HL-60/S4 treated with retinoic acid at 250 ng/mL for 4 days and 3 days (cell line): ENCODE data around the gene PYGB.
"Not testable (repeated sequence)": the region's sequence is repeated elsewhere in the genome, so short reads cannot be mapped to it uniquely, and the experiment has no call there.

Source experiments
- in situ Hi-C: fragments of 300-500 bp; cut with MboI; formaldehyde crosslinking; loops from 2 replicates; pipeline ENCODE4 v1.7.0; 2022; ENCODE audit warnings: low sequenced_read_pairs

Gene PYGB

GRCh38 chr20:25309395-25310267 is 61.7 kb downstream of the PYGB start:
- in situ Hi-C loops, result loop anchor here (10.0 kb wide), 1 partner anchor 85 kb away; the partner anchor contains the start of gene ABHD12

GRCh38 chr20:25310268-25310920 is 62.5 kb downstream of the PYGB start:
- in situ Hi-C loops, result no loop called here

DNA sequence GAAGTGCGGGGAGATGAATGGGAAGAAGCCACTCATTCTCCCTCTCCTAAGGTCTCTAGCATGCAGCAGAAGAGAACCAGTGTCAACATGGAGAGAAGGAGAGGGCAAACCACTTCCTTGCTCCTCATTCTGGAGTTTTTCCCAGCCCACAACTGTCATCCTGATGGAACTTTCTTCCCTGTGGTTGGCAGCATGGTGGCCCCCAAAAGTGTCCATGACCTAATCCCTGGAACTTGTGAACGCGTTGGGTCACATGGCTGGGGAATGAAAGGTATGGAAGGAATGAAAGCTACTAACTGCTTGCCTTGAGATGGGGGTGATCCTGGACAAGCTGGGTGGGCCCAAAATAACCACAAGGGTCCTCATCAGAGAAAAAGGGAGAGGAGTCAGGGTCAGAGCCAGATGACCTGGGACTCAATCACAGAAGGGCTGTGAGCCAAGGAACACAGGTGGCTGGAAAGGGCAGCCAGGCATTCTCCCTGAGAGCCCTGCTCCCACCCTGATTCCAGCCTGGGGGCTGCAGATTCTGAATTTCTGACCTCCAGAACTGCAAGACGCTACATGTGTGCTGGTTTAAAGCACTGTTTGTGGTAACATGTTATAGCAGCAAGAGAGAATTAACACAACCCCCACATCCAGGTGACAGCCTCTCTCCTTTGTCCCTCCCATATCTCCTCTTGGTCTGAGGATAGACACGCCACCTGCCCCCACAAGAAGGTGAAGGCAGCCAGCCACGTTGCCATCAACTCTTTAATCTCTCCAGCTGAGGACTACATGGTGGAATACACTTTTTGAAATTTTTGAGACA is 63.2 kb downstream of the PYGB start:
- in situ Hi-C loops, result no loop called here

GRCh38 chr20:25312716-25313115 is 64.8 kb downstream of the PYGB start:
- in situ Hi-C loops, result not testable (repeated sequence)

DNA sequence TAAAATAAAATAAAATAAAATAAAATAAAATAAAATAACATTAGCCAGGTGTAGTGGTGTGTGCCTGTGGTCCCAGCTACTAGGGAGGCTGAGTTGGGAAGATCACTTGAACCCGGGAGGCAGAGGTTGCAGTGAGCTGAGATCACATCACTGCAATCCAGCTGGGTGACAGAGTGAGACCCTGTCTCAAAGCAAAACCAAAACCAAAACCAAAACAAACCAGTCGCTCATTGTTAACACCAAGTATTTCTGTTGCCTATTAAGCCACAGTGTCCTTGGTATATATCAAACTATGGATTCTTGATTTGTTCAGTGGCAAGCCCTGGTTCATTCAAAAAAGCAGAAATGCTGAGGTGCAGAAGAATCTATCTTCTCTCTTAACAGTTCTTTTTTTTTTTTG is 65.7 kb downstream of the PYGB start:
- in situ Hi-C loops, result no loop called here

DNA sequence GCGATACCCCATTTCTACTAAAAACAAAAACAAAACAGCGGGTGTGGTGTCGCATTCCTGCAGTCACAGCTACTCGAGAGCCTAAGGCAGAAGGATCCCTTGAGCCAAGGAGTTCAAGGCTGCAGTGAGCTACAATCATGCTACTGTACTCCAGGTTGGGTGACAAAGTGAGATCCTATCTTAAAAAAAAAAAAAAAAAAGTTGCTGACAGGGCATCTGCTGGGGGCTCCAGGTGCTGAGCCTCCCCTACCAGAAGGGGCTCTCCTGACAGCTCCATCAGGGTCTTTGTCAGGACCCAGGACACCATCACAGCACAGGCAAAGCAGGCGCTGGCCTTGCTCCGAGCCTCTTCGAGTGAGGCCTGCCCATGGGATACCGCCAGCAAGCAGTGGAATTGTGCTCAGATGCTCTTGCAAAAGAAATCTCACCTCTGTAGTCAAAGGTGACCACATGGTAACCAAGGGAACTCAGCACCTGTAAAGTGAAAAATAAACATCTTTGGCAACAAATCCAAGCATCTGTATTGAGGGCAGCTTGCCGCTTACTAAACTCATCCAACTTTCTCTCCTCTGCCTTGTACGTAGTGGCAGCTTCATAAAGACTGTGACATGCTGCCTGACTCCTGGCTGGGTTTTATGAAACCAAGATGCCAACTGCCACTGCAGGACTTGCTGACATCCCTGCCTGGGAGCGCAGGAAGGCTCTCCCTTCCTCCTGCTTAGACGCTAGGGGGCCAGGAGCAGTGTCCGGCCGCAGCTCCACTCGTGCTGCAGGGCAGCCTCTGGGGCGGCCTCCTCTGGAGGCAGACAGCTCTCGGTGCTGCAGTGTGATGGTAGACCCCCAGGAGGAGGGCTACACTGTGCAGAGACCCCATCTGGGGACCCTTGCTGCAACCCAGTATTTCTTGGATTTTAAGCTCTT is 66.9 kb downstream of the PYGB start:
- in situ Hi-C loops, result no loop called here

DNA sequence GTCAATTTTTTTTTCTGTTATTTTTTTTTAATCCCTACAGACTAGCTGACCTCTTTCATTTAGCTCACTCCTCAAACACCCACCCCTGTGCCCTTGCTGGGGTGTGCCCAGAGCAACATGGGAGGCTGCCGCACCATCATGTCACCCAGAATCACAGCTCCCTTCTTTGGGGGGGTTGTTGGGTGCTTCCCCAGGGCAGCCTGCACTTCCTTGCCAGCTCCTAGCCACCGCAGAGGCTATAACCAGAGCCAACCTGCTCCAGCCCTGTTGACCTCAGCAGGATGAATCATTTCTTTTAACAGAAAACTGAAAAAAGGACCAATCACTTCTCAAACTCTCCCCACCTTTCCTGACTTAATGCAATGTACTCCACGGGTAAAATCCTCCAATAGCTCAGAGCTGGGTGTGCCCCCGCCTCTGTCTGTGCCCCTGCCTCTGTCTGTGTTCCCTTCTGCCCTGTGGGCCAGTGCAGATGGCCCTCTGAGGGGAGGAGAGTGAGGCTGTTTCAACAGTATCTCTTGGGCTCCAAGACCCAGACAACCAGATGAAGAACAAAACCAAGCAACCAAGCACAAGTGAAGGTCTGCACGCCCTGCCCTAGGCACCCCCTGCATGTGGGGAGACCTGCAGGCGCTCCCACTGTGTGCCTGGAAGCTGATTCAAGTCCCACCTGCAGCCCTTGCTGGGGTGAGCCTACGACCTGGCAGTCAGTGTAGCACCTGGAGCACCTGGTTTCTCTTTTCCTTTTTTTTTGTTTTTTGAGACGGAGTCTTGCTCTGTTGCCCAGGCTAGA is 67.7 kb downstream of the PYGB start:
- in situ Hi-C loops, result no loop called here

DNA sequence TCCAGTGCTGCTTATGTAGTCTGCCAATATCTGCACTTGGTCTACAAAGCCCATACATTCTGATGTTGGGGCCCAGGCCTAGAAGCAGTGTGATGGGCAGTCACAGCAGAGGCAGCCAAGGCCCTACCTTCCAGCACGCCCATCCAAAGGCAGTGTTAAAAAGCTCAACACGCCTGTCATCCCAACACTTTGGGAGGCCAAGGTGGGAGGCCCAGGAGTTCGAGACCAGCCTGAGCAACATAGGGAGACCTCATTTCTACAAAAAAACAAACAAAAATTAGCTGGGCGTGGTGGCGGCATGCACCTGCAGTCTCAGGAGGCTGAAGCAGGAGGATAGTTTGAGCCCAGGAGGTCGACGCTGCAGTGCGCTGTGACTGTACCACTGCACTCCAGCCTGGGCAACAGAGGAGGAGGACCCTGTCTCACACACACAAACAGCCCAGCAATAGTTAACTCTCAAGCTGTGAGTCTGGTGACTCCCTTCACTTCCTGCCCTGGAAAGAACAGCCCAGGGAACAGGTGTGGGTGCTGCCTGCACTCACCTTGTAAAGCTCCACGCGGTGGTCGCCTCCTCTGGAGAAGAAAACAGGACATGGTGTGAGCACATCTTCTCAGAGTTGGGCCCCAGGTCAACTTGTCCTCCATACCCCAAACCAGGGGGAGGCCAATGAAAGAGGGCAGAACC is 68.8 kb downstream of the PYGB start:
- in situ Hi-C loops, result no loop called here

DNA sequence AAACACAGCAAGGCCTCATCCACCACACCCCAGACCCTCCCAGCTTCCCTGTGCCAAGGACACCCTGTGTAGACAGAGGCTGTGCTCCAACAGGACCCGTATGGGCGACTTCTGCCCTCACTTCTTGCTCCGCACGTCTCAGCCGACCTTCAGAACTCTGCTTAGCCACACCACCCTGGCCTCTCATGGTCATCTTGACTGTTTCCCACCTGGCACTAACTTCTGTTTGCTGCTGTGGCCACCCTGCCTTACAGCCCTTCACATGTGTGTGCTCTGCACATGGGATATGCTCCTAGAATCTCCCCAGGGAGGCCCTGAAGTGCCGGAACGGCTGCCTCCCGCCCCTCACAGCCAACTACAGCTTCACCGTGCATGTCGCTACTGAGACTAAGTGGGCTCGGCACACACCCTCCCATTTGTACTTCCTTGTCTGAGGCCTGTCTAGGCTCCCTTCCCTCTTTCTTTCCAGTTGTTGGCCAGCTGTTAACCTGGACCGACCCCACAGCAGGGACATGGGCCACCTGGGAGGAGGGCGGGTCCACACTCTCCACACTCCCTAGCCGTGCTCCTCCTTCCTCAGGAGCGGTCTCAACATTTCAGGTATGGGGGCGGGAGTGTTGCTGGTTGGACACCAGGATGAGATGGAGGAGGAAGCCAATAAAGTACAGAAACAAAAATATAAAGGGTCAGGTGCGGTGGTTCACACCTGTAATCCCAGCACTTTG is 69.6 kb downstream of the PYGB start:
- in situ Hi-C loops, result no loop called here

DNA sequence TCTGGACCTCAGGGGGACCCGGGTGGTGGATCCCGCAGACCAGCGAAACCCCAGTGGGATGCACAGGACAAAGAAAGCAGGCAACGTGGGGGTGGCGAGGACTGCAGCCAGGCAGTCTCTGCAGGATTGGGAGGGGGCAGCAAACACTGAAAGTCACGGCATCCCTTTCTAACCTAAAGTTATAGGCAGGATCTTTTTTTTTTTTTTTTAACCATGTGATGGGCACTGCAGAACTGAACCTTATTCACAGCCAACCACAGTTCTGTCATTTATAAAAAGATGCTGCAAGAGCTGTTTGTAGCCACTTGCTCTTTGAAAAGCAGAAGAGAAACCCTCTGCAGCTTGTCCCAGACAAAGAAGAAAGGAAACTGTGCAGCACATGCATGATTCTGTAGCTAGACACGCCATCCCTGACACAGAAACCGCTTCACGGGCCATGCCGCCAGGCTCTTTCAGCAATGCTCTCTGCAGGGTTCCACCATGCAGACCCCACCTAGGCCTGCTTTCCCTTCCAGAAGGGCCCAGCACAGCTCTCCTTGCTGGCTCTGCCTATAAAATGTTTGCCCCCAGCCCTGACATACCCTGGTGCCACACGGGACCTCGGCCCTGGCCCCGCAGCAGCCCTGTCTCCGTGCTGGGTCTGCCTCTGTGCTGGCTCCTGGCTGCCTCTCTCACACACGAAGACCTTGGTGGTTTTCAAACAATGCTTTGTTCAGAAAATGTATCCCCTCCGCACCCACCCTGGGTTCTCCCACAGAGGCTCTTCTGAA is 70.8 kb downstream of the PYGB start:
- in situ Hi-C loops, result no loop called here

DNA sequence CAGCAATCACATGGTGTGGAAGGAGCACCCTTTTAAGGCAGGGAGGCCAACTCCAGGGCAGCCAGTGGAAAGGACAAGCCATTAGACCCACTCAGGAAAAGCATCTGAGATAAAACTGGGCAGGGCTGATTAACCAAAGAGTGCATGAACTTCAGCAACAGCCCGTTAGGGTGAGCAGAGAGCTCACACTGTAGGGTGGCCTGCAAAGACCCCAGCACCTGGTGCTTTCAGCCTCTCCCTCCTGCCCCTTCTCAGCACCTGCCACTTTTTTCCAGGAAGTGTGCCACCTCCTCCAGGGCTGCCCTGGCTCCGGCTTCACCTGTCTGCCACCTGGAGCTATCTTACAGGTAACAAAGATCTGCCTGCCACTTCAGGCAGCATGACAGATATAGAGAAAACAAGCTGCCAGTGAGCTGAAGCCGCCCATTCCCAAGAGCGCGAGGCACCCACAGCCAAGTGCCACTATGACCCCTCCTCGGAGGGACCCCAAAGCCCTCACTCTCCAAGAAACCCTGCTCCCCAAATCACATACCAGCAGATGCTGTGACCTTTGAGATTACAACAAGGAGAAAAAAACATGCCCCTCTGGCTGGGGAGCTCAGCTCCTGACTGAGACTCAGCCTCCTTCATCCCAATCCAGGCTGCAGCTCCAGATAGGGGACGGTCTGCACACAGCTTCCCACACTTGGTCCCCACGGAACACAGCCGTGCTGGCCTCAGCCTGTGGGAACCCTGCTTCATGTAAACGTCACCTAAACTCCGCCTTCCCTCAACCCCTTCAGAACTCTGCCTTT is 71.6 kb downstream of the PYGB start:
- in situ Hi-C loops, result no loop called here

DNA sequence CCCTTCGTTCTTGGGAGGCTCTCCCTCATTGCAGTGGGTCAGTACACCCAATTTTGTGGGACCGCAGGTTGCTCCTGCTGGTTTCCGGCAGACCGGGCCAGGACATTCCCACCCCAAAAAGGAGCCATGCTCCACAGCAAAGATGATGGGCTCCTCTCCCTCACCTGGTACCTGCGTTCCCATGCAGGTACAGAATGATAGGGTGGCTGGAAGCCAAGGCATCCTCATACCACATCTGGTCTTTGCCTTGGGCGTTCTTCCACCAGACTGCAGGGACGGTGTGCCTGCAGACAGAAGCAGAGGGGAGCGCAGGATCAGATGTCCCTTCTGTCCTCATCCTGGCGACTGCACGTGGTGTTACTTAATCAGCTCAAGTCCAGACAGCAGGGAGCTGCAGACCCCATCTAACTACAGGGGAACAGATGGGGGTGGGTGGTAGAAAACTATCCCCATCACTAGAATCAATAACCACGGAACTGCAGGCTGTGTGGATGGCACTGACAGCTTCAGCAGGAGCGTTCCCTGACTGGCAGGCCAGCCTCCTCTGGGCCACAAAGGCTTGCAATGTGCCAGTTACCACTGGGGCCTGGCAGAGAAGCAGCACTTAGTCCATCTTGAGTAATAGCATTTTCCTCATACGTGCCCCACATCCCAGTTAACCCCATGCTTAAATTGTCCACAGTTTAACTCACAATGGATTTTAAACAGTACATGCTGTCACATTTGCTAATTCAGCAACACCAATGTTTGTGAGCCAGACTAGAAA is 72.3 kb downstream of the PYGB start:
- in situ Hi-C loops, result no loop called here

- in situ Hi-C loops, result no loop called here
Measured at GRCh38 chr20:25321262-25321831, 73.5 kb downstream of the PYGB start.

GRCh38 chr20:25321991-25322390 is 74.1 kb downstream of the PYGB start:
- in situ Hi-C loops, result no loop called here

DNA sequence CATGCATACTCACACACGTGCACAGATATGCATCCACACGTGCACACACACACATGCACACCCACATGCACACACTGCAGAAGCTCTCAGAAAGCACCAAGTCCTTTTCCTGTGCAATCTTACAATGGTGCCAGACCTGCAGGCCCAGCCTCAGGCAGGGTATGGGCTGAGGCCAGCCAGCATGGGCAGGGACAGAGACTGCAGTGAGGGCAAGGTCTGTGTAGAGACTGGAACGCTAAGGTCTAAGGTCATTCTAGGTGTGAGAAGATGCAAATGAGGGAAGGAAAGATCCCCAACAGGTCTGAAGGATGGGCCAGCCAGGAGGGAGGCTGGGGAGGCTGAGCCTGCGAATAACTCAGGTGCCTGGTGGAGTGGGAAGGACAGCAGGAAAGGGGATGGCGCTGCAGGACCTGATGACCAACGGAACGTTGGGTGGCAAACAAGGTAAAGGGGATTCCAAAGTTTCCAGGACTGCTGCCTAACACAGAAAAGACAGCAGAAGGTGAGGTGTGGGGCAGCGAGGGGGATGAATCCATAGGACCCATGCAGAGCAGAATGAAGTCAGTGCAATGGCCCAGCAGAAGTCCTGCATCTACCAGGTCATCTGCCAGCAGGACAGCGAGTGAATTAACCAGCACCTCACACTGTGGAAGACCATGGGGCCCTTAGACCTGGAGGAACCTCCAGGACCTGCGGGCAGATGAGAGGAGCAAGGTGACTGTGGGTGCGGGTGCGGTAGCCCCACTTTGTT is 75.8 kb downstream of the PYGB start:
- in situ Hi-C loops, result no loop called here
